Neural cell (in vitro differentiated cells): Measurements from ENCODE around the gene A1BG. TPM values are rescaled to one million over a fixed set of nuclear protein-coding genes. Genes with fewer than 3 reads are reported as not detected.

Experiments
- H2AFZ ChIP-seq: fragments of 200-600, 300-800 bp; sonication (generic), shearing (Covaris generic); 2 replicates; pipeline ENCODE4 v1.6.0; 2014; ENCODE audit warnings: low read depth, mild to moderate bottlenecking, antibody characterized with exemption, low read length, moderate library complexity
- H3F3A ChIP-seq: fragments of 200-600 bp; shearing (Covaris generic); 2 replicates; pipeline ENCODE4 v1.6.1; 2016; ENCODE audit warnings: mild to moderate bottlenecking, moderate library complexity, mixed read lengths, antibody characterized with exemption, low read length; ENCODE audit not compliant: insufficient read depth, poor library complexity, severe bottlenecking
- H3K27ac ChIP-seq: fragments of 200-600, 300-800 bp; sonication (generic), shearing (Covaris generic); 2 replicates; pipeline ENCODE4 v1.5.1; 2014; ENCODE audit warnings: mild to moderate bottlenecking, low read length, moderate library complexity
- H3K27me3 ChIP-seq: fragments of 300-800, 200-600 bp; sonication (generic), shearing (Covaris generic); 2 replicates; pipeline ENCODE4 v1.6.0; 2014; ENCODE audit warnings: mild to moderate bottlenecking, low read depth, low read length, moderate library complexity; ENCODE audit not compliant: insufficient read depth
- H3K36me3 ChIP-seq: fragments of 300-800, 200-600 bp; sonication (generic), shearing (Covaris generic); 2 replicates; pipeline ENCODE4 v1.5.1; 2014; ENCODE audit warnings: mild to moderate bottlenecking, antibody characterized with exemption, low read length, moderate library complexity; ENCODE audit not compliant: insufficient read depth
- H3K4me2 ChIP-seq: fragments of 300-800, 200-600 bp; sonication (generic), shearing (Covaris generic); 2 replicates; pipeline ENCODE4 v1.6.0; 2014; ENCODE audit warnings: mild to moderate bottlenecking, low read length
- H3K4me3 ChIP-seq: fragments of 300-800, 200-600 bp; sonication (generic), shearing (Covaris generic); 2 replicates; pipeline ENCODE4 v1.5.1; 2014; ENCODE audit warnings: mild to moderate bottlenecking, low read length, moderate library complexity
- H3K79me2 ChIP-seq: fragments of 200-600 bp; shearing (Covaris generic); replicated peaks from 2 replicates; pipeline ENCODE4 v1.6.0; 2014; ENCODE audit warnings: mild to moderate bottlenecking, low read length, moderate library complexity; ENCODE audit not compliant: insufficient read depth
- H3K9ac ChIP-seq: fragments of 300-800, 200-600 bp; sonication (generic), shearing (Covaris generic); 2 replicates; pipeline ENCODE4 v1.6.1; 2016; ENCODE audit warnings: mild to moderate bottlenecking, low read length, mixed read lengths
- H3K9me2 ChIP-seq: fragments of 200-600 bp; shearing (Covaris generic); 2 replicates; pipeline ENCODE4 v1.6.1; 2016; ENCODE audit warnings: mild to moderate bottlenecking, low read length, mixed read lengths; ENCODE audit not compliant: insufficient read depth
- H3K9me3 ChIP-seq: fragments of 200-600, 300-800 bp; sonication (generic), shearing (Covaris generic); 2 replicates; pipeline ENCODE4 v1.6.1; 2016; ENCODE audit warnings: mild to moderate bottlenecking, mixed run types, low read length, moderate library complexity, mixed read lengths
- H4K20me1 ChIP-seq: fragments of 200-600 bp; shearing (Covaris generic); 2 replicates; pipeline ENCODE4 v1.6.1; 2016; ENCODE audit warnings: mild to moderate bottlenecking, mixed run types; ENCODE audit not compliant: insufficient read depth
- CTCF ChIP-seq: fragments of 450-650 bp; IDR thresholded peaks from 2 replicates; pipeline ENCODE4 v1.5.1; 2014; ENCODE audit warnings: antibody characterized with exemption, mild to moderate bottlenecking, moderate library complexity; ENCODE audit not compliant: poor library complexity, severe bottlenecking
- EP300 ChIP-seq: fragments of 450-650 bp; conservative IDR thresholded peaks from 2 replicates; pipeline ENCODE4 v1.6.1; 2014; ENCODE audit warnings: antibody characterized with exemption, mild to moderate bottlenecking, moderate library complexity; ENCODE audit not compliant: poor library complexity, severe bottlenecking
- EZH2 ChIP-seq: fragments of 200-600, 300-800 bp; shearing (Covaris generic), sonication (generic); IDR thresholded peaks from 2 replicates; pipeline ENCODE4 v1.6.1; 2014; ENCODE audit warnings: antibody characterized with exemption, low read length, borderline replicate concordance, mild to moderate bottlenecking; ENCODE audit not compliant: insufficient read depth, poor library complexity, severe bottlenecking
- MXI1 ChIP-seq: fragments of 450-650 bp; conservative IDR thresholded peaks from 2 replicates; pipeline ENCODE4 v1.6.1; 2014; ENCODE audit warnings: antibody characterized with exemption, mild to moderate bottlenecking; ENCODE audit not compliant: poor library complexity, severe bottlenecking
- POLR2AphosphoS5 ChIP-seq: IDR thresholded peaks from 2 replicates; pipeline ENCODE4 v1.6.1; 2012
- RAD21 ChIP-seq: fragments of 450-650 bp; conservative IDR thresholded peaks from 2 replicates; pipeline ENCODE4 v1.6.1; 2014; ENCODE audit warnings: antibody characterized with exemption, mild to moderate bottlenecking, moderate library complexity
- REST ChIP-seq: IDR thresholded peaks from 2 replicates; pipeline ENCODE4 v1.6.1; 2012; ENCODE audit warnings: borderline replicate concordance
- SMC3 ChIP-seq: fragments of 450-650 bp; conservative IDR thresholded peaks from 2 replicates; pipeline ENCODE4 v1.6.1; 2014; ENCODE audit warnings: antibody characterized with exemption, mild to moderate bottlenecking, moderate library complexity; ENCODE audit not compliant: poor library complexity
- TAF1 ChIP-seq: IDR thresholded peaks from 2 replicates; pipeline ENCODE4 v1.6.1; 2012; ENCODE audit warnings: low read depth
- polyA plus RNA-seq: library from polyadenylated mRNA; depleted of rRNA; stranded (reverse); fragments of >200 nt; gene quantifications from 2 replicates; pipeline ENCODE4 v1.2.3, GENCODE V29; 2014

Gene A1BG
- polyA plus RNA-seq, 1 donor from 2014 or later: 40.0 TPM

DNA sequence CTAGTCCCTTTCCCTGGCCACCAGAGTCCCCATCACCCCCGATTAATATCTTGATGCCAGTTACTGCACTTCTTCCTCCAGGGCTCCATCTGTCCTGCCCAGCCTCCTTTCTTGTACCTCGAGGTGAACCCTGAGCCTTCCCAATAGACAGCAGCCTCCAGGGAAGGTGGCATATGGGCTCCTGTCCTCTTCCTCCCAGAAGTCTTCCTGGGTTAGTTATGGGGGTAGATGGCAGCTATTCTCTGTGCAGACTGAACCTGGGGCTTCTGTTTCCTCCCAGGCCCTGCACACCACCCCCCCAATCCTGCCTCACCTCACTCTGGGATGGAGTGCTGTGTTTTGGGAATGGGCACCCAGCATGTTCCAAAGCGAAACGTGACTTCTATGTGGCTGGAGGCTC, 44.8 kb upstream of the A1BG start:
- no peaks in the 10 kb centered on the region for H3K27me3 ChIP-seq
- no peak overlapping the region for H3K9ac ChIP-seq
- H2AFZ ChIP-seq: no peak overlapping the region
- H3K9me2 ChIP-seq: no peaks in the 10 kb centered on the region
- no peaks in the 10 kb centered on the region for H4K20me1 ChIP-seq
- TF ChIP-seq RAD21 (no peak), TAF1 (no peak), SMC3 (no peak), POLR2AphosphoS5 (no peak), REST (no peak), EP300 (no peak)
- H3K9me3 ChIP-seq: no peaks in the 10 kb centered on the region
- no peak overlapping the region for H3K4me3 ChIP-seq
- no peak overlapping the region for H3K4me2 ChIP-seq
- no peaks in the 10 kb centered on the region for H3F3A ChIP-seq
- H3K27ac ChIP-seq: no peak overlapping the region
- no peaks in the 10 kb centered on the region for H3K36me3 ChIP-seq
- peaks cover 12% of the 10 kb centered on the region for H3K79me2 ChIP-seq

DNA sequence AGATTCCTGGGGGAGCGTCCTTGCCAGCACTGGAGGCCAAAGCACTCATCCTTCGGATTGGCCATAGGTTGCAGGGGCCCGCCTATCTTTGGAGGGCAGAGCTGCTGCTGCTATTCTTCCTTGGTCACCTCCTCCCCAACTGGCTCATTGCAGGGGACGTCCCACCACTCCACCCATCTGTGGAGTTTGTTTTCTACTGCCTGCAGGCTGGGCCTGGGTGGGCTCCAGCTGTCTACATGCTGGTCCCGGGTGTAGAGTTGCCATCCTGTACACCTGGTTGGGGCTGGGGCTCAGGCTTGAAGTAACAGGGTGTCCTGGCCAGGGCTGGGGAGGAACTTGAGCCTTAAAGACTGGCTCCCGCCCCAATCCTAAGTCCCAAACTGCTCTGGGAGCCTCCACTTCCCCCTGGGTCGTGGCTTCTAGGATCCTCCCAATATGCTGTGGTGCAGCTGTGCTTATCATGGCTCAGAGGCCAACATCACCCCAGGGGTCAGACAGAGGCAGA, 44.3 kb upstream of the A1BG start:
- H3K4me2 ChIP-seq: no peak overlapping the region
- TF ChIP-seq POLR2AphosphoS5: no peak
- TF ChIP-seq CTCF: no peak
- no peak overlapping the region for H3K9ac ChIP-seq
- H3K36me3 ChIP-seq: no peaks in the 10 kb centered on the region
- no peaks in the 10 kb centered on the region for H3F3A ChIP-seq
- H3K9me3 ChIP-seq: no peaks in the 10 kb centered on the region
- no peak overlapping the region for H3K27ac ChIP-seq
- no peaks in the 10 kb centered on the region for H3K9me2 ChIP-seq
- H3K4me3 ChIP-seq: no peak overlapping the region
- H3K79me2 ChIP-seq: peaks cover 12% of the 10 kb centered on the region
- H3K27me3 ChIP-seq: no peaks in the 10 kb centered on the region
- H4K20me1 ChIP-seq: no peaks in the 10 kb centered on the region
- H2AFZ ChIP-seq: no peak overlapping the region

- Histone ChIP-seq H3F3A (no peaks in the 10 kb centered on the region), H3K27ac (no peak overlapping the region), H3K27me3 (no peaks in the 10 kb centered on the region), H3K9ac (no peak overlapping the region), H3K4me3 (no peak overlapping the region), H3K4me2 (no peak overlapping the region), H3K9me3 (no peaks in the 10 kb centered on the region), H2AFZ (no peak overlapping the region), H3K9me2 (no peaks in the 10 kb centered on the region), H3K79me2 (peaks cover 7% of the 10 kb centered on the region), H4K20me1 (no peaks in the 10 kb centered on the region), H3K36me3 (no peaks in the 10 kb centered on the region)
- no peak for TF ChIP-seq POLR2AphosphoS5
- TF ChIP-seq EZH2: no peak
- no peak for TF ChIP-seq EP300
- TF ChIP-seq TAF1: no peak
- no peak for TF ChIP-seq SMC3
- TF ChIP-seq RAD21: no peak
- TF ChIP-seq CTCF: no peak
- TF ChIP-seq MXI1: no peak
- TF ChIP-seq REST: no peak
Measured at GRCh38 chr19:58396691-58397532, 43.6 kb upstream of the A1BG start.
